ENCODE measurements around the gene ZNF521.

ZNF521 gene

DNA sequence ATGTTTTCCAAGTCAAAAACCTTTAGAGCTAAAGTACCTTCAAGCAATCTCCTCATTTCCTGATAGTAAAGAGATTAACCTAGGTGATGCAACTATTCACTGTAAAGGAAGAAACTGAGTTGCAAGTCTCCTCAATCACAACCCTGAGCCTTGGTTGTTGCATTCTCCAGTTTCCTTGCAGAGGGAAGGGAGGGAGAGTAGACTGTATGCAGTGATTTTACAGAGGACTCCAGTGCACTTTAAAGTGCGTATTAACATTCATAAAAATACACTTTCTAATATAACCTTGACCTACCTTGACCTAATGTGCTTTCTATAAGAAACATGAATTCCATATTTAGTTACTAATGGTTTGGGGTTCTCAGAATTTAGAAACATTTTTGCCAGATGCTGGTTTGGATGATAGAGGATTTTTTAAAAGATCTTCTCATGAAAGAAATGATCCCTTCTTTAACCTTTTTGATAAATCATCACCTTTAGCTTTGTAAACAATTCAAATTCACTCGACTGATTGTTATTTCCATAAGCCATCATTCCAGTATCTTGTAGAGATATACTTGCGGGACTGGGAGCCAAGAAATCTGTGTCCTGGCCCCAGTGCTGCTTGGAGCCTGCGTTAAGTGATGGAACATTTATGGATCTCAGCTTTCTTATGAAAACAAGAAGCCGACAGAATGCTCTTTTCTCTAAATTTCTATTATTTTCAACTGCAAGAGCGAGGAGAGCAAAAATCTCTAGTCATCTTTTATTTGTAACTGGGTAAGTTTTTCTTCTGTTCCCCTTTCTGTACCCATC is 228.3 kb downstream of the ZNF521 start:
- TF ChIP-seq SUZ12 (IDR thresholded peaks at IDR 0.05; ENCODE audit: extremely low read depth, insufficient read depth, insufficient read length) (no peak), ZNF274 (IDR thresholded peaks at IDR 0.05; ENCODE audit: low read depth, low read length) (no peak), YY1 (IDR thresholded peaks at IDR 0.05; ENCODE audit: insufficient read depth, insufficient read length) (no peak)
- no peak for DNase-seq (ENCODE audit: low read depth, low spot score)
- Histone ChIP-seq H3K4me1 (ENCODE audit: insufficient read depth, insufficient read length) (no peaks in the 10 kb centered on the region), H3K36me3 (ENCODE audit: insufficient read depth, insufficient read length, low read length) (no peaks in the 10 kb centered on the region), H3K9me3 (ENCODE audit: insufficient read depth, low read length) (no peaks in the 10 kb centered on the region), H3K27me3 (ENCODE audit: insufficient read depth, insufficient read length) (no peaks in the 10 kb centered on the region), H3K4me3 (ENCODE audit: insufficient read length, low read depth) (no peak overlapping the region), H3K9ac (ENCODE audit: insufficient read length, low read depth) (no peak overlapping the region)

DNA sequence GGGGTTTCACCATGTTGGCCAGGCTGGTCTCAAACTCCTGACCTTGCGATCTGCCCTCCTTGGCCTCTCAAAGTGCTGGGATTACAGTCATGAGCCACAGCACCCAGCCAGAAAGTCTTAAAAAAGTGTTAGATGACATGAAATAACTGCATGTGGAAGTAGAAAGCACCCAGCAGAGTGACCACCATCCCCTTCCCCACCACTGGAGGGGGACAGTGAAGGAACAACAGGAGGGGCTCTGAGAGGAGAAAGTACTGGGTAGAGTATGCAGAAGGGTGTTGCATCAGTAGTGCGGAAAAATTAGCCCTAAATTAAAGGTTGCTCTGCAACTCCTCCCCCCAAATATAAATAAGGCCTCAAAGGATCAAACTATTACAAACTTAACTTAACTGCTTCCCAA is 230.5 kb downstream of the ZNF521 start:
- H3K9me3 ChIP-seq (ENCODE audit: insufficient read depth, low read length), result no peaks in the 10 kb centered on the region
- no peak overlapping the region for H3K9ac ChIP-seq (ENCODE audit: insufficient read length, low read depth)
- no peak for DNase-seq (ENCODE audit: low read depth, low spot score)
- H3K27me3 ChIP-seq (ENCODE audit: insufficient read depth, insufficient read length), result no peaks in the 10 kb centered on the region
- H3K4me3 ChIP-seq (ENCODE audit: insufficient read length, low read depth), result no peak overlapping the region
- TF ChIP-seq YY1 (IDR thresholded peaks at IDR 0.05; ENCODE audit: insufficient read depth, insufficient read length) (no peak), ZNF274 (IDR thresholded peaks at IDR 0.05; ENCODE audit: low read depth, low read length) (no peak), SUZ12 (IDR thresholded peaks at IDR 0.05; ENCODE audit: extremely low read depth, insufficient read depth, insufficient read length) (no peak)
- H3K36me3 ChIP-seq (ENCODE audit: insufficient read depth, insufficient read length, low read length), result no peaks in the 10 kb centered on the region
- no peaks in the 10 kb centered on the region for H3K4me1 ChIP-seq (ENCODE audit: insufficient read depth, insufficient read length)

DNA sequence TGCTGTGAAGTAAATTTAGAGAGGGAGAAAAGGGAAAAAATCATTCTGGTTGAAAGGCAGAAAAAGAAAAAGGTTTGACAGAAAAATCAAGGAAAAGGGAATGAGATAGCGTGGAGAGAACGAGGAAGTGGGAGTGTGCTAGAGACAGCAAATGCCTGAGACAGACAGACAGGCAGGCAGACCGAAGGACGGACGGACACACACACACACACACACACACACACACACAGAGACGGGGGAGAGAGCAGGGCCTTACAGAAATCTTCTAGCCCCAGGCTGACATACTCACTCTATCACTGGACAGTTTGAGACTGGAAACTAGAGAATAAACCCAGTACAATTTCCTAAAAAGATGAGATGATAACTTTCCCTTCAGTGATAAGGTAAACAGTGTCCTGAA is 238.4 kb downstream of the ZNF521 start:
- Histone ChIP-seq H3K4me1 (ENCODE audit: insufficient read depth, insufficient read length) (no peaks in the 10 kb centered on the region), H3K4me3 (ENCODE audit: insufficient read length, low read depth) (no peak overlapping the region), H3K27me3 (ENCODE audit: insufficient read depth, insufficient read length) (no peaks in the 10 kb centered on the region), H3K9me3 (ENCODE audit: insufficient read depth, low read length) (no peaks in the 10 kb centered on the region), H3K36me3 (ENCODE audit: insufficient read depth, insufficient read length, low read length) (no peaks in the 10 kb centered on the region), H3K9ac (ENCODE audit: insufficient read length, low read depth) (no peak overlapping the region)
- TF ChIP-seq SUZ12 (IDR thresholded peaks at IDR 0.05; ENCODE audit: extremely low read depth, insufficient read depth, insufficient read length) (no peak), YY1 (IDR thresholded peaks at IDR 0.05; ENCODE audit: insufficient read depth, insufficient read length) (no peak), ZNF274 (IDR thresholded peaks at IDR 0.05; ENCODE audit: low read depth, low read length) (no peak)
- no peak for DNase-seq (ENCODE audit: low read depth, low spot score)

DNA sequence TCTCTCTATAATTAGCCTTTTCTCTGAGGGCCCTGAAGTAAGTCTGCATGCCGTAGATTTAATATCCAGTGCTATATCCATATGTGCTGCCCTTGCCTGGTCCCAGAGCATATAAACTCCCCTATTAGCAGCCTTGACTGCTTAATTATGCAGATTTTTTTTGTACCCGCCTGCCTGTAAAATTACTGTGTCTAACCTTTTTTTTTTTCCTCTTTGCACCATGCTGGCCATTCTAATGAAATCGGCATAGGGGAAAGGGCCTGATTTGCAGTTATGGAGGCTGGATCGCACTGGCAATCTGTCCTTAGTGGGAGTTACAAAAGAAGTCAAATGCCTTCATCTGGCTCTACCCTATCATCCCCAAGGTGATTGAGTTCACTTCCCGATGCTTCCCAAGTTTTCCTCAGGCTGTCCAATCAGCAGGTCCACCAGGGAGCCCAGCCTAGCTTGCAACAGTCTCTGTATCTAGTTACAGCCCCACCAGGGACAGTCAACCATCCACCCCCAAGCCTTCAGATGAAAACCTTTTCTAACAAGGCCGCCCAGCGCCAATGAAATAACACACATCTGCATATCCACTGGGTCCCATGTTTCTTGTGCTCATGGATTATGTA is 239.0 kb downstream of the ZNF521 start:
- Histone ChIP-seq H3K9ac (ENCODE audit: insufficient read length, low read depth) (no peak overlapping the region), H3K9me3 (ENCODE audit: insufficient read depth, low read length) (no peaks in the 10 kb centered on the region), H3K4me1 (ENCODE audit: insufficient read depth, insufficient read length) (no peaks in the 10 kb centered on the region), H3K36me3 (ENCODE audit: insufficient read depth, insufficient read length, low read length) (no peaks in the 10 kb centered on the region), H3K27me3 (ENCODE audit: insufficient read depth, insufficient read length) (no peaks in the 10 kb centered on the region), H3K4me3 (ENCODE audit: insufficient read length, low read depth) (no peak overlapping the region)
- no peak for TF ChIP-seq ZNF274 (IDR thresholded peaks at IDR 0.05; ENCODE audit: low read depth, low read length)
- no peak for TF ChIP-seq YY1 (IDR thresholded peaks at IDR 0.05; ENCODE audit: insufficient read depth, insufficient read length)
- no peak for TF ChIP-seq SUZ12 (IDR thresholded peaks at IDR 0.05; ENCODE audit: extremely low read depth, insufficient read depth, insufficient read length)
- DNase-seq (ENCODE audit: low read depth, low spot score), result no peak

DNA sequence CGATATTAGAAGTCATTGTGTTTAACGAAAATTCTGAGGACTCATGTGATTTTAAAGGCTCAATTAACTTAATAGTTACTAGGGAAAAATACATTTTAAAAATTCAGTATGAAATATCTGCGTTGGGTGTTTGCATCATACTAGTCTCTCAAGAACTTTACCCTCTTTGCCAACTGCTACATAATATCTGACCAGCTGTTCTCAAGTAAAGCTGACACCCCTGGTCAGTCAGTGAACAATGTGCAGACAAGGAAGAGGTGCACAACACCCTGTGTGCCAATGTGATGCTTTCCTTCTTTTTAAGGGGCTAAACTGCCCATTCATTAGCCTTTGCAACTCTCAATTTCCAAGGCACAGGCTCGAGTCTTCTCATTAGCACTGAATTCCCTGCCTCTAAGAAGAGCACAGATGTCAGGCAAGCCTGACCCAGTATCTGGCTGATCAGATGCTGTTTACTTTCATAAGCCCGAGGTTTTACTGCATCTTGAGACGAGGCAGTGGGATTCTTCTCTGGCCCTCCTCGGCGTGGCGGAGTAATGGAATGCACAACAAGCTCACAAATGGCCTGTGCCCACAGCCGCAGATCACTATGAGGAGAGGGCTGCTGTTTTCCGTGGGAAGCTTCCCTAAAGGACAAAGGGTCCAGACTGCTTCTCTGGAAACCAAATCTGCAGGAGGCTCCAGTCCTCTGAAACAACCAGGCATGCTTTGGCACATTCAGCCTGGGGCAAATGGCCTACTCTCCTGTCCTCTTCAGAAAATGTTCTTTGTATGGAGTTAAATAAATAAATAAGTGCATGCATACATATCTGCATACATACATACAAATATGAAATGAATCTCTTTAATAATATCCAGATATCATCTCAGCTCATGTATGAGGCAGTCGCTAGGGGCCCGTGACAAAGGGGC is 240.3 kb downstream of the ZNF521 start:
- H3K4me1 ChIP-seq (ENCODE audit: insufficient read depth, insufficient read length), result no peaks in the 10 kb centered on the region
- H3K36me3 ChIP-seq (ENCODE audit: insufficient read depth, insufficient read length, low read length), result no peaks in the 10 kb centered on the region
- no peaks in the 10 kb centered on the region for H3K9me3 ChIP-seq (ENCODE audit: insufficient read depth, low read length)
- H3K9ac ChIP-seq (ENCODE audit: insufficient read length, low read depth), result no peak overlapping the region
- no peaks in the 10 kb centered on the region for H3K27me3 ChIP-seq (ENCODE audit: insufficient read depth, insufficient read length)
- no peak overlapping the region for H3K4me3 ChIP-seq (ENCODE audit: insufficient read length, low read depth)
- DNase-seq (ENCODE audit: low read depth, low spot score), result no peak
- TF ChIP-seq ZNF274 (IDR thresholded peaks at IDR 0.05; ENCODE audit: low read depth, low read length) (no peak), YY1 (IDR thresholded peaks at IDR 0.05; ENCODE audit: insufficient read depth, insufficient read length) (no peak), SUZ12 (IDR thresholded peaks at IDR 0.05; ENCODE audit: extremely low read depth, insufficient read depth, insufficient read length) (no peak)

DNA sequence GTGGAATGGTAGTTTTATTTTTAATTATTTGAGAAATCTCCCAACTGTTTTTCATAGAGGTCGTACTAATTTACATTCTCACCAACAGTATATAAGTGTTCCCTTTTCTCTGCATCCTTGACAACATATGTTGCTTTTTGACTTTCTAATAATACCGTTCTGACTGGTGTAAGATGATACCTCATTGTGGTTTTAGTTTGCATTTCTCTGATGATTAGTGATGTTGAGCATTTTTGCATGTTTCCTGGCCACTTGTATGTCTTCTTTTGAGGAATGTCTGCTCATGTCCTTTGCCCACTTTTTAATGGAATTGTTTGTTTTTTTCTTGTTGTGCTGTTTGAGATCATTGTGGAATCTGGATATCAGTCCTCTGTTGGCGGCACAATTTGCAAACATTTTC is 242.5 kb downstream of the ZNF521 start:
- Histone ChIP-seq H3K9ac (ENCODE audit: insufficient read length, low read depth) (no peak overlapping the region), H3K4me3 (ENCODE audit: insufficient read length, low read depth) (no peak overlapping the region), H3K9me3 (ENCODE audit: insufficient read depth, low read length) (no peaks in the 10 kb centered on the region), H3K27me3 (ENCODE audit: insufficient read depth, insufficient read length) (no peaks in the 10 kb centered on the region), H3K36me3 (ENCODE audit: insufficient read depth, insufficient read length, low read length) (no peaks in the 10 kb centered on the region), H3K4me1 (ENCODE audit: insufficient read depth, insufficient read length) (no peaks in the 10 kb centered on the region)
- DNase-seq (ENCODE audit: low read depth, low spot score), result no peak
- TF ChIP-seq YY1 (IDR thresholded peaks at IDR 0.05; ENCODE audit: insufficient read depth, insufficient read length) (no peak), ZNF274 (IDR thresholded peaks at IDR 0.05; ENCODE audit: low read depth, low read length) (no peak), SUZ12 (IDR thresholded peaks at IDR 0.05; ENCODE audit: extremely low read depth, insufficient read depth, insufficient read length) (no peak)
